Stimulated activated CD4-positive, alpha-beta T cell treated with anti-CD3 and anti-CD28 coated beads, TNF-alpha, amount 100 ng/mL, for 1 hour (primary cell): Measurements from ENCODE around the gene CST8.

ENCODE experiments used
- DNase-seq, 3 donors: peaks; one replicate each; pipeline ENCODE4 v3.0.0-alpha.2; 2020; ENCODE audit warnings: low read depth in 3 of 3, low spot score in 1 of 3

CST8 gene

GRCh38 chr20:23475395-23475794 lies 15.5 kb upstream of the CST8 start:
- no peak for DNase-seq

GRCh38 chr20:23476015-23476754 lies 14.7 kb upstream of the CST8 start:
- no peak for DNase-seq

GRCh38 chr20:23477223-23477622 lies 13.7 kb upstream of the CST8 start:
- no peak for DNase-seq

DNA sequence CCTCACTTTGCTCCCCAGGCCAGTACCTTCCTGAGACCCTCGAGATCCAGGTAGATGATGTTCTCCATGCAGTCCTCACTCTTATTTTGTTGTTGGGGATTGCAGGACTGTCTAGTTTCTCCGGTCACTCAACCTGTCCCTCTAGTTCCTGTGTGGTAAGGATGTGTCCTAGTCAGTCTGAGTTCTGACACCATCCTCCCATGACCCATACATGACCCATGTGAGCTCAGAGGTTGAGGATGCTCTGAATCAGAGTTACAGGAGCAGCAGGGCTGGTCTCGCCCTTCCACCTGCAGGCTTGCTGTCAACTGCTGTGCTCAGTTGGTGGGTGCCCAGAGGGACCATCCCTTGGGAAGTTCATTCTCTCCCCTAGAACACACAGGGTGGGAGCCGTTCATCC lies 11.9 kb upstream of the CST8 start:
- DNase-seq: no peak

- no peak for DNase-seq
These were observed 8.8 kb upstream of the CST8 start for GRCh38 chr20:23482138-23482537.

DNA sequence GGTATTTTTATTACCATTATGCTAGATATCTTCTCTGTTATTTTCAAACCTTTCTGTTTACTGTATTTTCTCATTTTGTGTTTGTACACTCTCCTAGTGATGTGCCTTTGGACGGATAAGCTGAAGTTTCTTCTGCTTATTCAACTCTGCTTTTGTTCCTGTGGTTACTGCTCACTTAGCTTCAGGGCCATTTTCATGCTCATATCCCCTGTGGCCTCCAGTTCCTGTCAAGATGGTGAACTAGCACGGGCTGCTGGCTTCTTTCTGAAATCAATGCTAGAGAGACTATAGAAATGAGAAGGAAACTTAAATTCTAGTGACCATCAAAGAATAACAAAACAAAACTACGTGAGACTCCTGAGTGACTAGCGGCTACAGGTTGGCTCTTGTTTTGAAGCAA lies 6.8 kb upstream of the CST8 start:
- DNase-seq: no peak

GRCh38 chr20:23488470-23488869 lies 2.4 kb upstream of the CST8 start:
- DNase-seq: no peak

- DNase-seq: no peak
These were observed 1.9 kb upstream of the CST8 start for GRCh38 chr20:23488996-23489395.

DNA sequence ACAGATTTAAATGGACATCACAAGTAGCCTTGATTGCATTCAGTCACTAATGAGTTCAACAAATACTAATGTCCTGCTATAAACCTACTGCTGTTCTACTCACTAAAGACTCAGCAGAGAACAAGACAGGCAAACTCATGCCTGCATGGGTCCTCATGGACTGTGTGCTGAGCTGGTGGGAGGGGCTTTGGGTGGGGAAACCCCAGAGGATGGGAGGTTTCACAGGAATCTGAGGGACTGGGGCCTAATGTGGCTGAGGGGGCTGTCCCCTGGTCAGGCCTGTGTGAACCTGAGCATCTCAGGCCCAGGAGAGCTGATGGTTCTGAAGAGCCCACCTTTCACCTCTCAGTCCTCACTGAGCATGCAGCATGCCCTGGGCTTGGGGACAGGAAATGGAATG lies 1.4 kb downstream of the CST8 start:
- DNase-seq: no peak

DNA sequence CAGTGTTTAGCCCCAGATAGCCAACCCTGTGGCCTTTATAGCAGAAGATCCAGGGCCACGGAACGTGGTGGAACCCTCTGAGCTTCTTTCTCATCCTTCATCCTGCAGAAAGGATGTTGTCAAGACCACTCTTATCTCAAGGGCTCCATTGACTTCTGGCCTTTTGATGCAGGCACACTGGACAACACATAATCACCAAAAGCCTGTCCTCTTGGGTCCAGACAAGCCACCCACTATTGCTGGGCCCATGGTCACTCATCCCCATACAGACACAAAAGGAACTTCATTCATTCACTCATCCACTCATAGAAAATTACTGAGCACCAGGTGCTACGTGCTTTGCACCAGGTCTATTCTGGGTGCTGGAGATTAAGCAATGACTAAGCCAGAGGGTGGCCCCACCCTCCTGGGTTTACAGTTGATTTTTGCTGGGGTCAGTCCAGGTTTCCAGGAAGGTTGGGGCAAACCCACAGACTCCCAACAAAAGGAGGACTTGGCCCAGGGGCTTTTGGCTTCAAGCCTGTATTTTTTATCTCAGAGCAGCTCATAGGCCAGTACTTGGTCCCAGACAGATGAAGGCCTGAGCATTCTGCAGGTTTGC lies 2.4 kb downstream of the CST8 start:
- no peak for DNase-seq

GRCh38 chr20:23497536-23497935 lies 6.6 kb downstream of the CST8 start:
- no peak for DNase-seq

DNA sequence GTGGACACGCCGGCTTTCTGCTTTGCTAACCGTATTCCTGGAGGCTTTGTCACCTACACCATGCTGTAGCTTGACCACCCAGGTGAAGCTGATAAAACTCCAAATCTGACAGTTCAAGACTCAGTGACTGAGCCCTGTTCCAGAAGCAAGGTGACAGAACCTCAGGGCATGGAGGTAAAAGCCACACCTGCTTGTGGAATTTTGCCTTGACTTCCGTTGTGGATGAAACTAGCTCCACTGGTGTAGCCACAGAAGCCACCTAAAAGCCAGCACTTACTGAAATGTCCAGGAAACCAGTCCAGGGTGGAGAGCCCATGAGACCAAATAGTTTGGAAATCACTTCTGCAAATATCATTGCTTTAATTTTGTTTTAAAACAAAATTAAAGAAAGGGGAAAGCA lies 11.0 kb downstream of the CST8 start:
- no peak for DNase-seq

DNA sequence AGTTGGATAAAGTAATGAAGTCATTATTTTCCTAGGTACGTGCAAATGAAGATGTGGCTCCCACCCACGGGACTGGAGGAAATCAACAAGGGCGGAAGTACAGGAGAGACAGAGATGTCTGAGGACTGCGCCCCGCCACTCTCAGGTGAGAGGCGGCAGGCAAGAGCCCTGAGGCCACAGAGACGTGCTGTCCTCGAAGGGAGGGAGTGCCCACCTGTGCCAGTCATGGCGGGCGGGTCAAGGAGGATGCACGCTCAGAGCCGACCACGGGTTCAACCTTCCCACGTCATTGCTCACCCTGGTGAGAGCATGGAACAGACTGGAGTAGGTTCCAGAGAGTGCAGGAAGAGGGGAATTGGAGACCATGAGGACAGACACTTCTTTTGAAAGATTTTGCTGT lies 12.7 kb downstream of the CST8 start:
- no peak for DNase-seq

DNA sequence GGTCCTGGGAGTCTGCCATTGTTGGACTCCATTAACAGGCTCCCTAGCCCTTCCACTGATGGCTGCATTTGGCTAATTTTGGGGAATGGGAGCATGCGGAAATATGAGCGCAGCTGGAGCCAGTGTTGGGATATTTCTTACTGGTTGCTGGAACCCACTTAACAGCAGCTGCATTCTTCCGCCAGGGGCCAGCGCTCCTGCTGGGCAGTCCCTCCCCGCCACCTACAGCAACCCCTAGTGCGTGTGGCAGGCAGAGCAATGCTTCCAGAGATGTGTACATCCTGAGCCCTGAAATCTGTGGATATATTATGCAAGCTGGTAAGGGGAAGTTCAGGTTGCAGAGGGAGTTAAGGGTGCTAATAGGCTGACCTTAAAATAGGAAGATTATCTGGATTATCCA lies 16.4 kb downstream of the CST8 start:
- no peak for DNase-seq

DNA sequence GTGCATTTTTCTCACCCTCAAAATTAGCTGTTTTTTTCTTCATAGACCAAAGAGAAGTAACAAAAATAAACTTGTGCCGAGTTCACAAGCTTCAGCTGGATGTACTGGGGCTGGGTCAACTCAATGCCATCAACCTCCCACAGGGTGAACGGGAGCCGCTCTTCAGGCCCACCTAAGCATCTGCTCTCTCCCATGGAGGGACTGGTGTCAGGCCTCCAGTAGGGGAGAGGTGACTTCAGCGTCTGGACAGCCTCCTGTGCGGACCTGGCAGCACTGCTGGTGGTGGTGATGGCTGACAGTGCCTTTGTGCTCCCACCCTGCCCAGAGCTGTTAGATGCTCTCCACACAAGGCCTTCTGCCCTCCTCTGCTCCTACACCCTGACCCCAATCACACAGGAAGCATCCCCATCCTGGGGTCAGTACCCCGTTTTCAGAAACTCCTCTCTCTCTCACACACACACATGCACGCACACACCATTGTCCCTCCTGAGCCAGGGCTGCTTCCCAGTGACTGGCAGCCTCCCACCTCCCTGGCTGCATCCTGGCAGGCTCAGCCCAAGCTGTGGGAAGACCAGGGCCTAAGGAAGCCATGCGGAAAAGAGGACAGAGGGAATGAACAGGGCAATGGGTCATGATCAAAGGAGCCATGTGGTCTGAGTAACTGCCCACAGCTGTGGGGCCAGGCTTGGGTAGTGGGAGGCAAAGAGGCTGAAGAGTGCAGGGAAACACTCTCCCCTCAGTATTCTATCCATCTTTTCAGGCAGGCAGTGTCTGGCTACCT lies 17.7 kb downstream of the CST8 start:
- DNase-seq: no peak

GRCh38 chr20:23509247-23509913 lies 18.5 kb downstream of the CST8 start:
- DNase-seq: no peak

DNA sequence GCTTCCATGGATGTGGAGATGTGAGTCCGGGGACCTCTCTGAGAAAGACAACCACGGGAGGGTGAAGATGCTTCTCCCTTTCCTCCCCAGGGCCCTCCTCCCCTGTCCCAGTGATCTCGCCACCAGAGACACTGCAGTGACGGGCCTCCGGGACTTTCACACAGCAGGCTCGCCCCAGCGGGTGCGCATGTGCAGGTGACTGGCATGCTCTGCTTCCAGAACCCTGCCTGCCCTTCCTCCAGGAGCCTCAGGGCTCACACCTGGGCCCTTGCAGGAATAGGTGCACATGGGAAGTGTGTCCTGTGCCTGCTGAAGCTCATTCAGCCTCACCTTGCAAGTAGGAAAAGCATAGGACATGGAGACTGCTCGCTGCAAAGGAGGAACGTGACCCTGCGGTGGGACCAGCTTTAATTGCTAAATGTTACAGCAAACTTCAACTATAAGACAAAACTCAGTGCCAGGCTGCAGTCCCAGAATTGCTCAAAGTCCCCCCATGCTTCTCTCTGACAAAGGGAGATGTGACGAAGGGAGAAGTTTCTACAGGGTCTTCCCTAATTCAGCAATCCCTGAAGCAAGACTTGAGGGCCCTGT lies 19.2 kb downstream of the CST8 start:
- no peak for DNase-seq

DNA sequence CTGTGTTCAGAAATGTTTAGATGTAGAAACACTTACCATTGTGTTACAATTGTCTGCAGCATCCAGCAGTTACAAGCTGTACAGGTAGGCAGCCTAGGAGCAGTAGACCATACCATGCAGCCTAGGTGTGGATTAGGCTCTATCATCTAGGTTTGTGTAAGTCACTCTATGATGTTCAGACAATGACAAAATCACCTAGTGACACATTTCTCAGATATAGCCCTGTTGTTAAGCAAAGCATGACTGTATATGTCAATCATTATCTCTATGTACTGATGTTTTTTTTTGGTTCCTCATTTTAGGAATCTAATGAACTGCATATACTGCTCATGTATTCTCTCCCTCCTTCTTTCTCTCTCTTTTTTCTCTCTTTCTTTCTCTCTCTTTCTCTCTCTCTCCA lies 22.2 kb downstream of the CST8 start:
- no peak for DNase-seq

- no peak for DNase-seq
These were observed 23.9 kb downstream of the CST8 start for GRCh38 chr20:23514848-23515247.

GRCh38 chr20:23515250-23515939 lies 24.5 kb downstream of the CST8 start:
- DNase-seq: no peak

DNA sequence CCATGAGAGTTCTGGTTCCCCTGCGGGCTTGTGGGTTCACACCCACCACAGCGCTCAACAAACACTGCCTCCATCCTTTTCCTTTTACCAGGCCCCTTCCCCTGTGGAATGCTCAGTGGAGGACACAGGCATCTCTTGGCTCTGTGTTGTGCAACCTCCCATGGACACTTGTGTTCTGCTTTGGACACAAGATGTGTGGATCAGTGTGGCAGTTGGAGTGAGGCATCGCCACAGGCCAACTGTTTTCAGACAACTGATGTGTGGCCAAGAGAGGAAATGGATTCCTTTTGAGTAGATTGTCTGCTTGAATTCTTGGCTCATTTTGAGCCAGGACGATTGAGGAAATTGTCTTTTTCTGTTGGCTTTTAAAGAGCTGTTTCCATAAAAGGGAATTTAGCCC lies 26.8 kb downstream of the CST8 start:
- no peak for DNase-seq
